ENCODE results near the gene TSPAN4. TPM values are rescaled to one million over a fixed set of nuclear protein-coding genes. Genes with fewer than 3 reads are reported as not detected.

The TSPAN4 gene
- total RNA-seq, 4 donors from 2014 or later, result 25.1 to 75.0 (median 32.4) TPM

- intact Hi-C loops (cut with DNase I; ENCODE audit: low total_unique reads), result no loop called here
- H3K27ac ChIP-seq, result peak overlapping the region; percentile 91 to 95 (median 94)
- in situ Hi-C loops (cut with MboI; ENCODE audit: low pct_ligation_motif_present in 1 of 4, low pct_unique_long_range_greater_than_20kb in 1 of 4, low sequenced_read_pairs in 3 of 4), result no loop called here
- no peak for TF ChIP-seq POLR2A (IDR thresholded peaks at IDR 0.05)
- TF ChIP-seq EP300 (IDR thresholded peaks at IDR 0.05; ENCODE audit: low read depth), result no peak
- no peak for TF ChIP-seq POLR2AphosphoS5 (IDR thresholded peaks at IDR 0.05)
- no peak for TF ChIP-seq CTCF (IDR thresholded peaks at IDR 0.05)
- no peaks in the 10 kb centered on the region for H3K9me3 ChIP-seq
- 62% methylated on average over 11 of the region's 11 CpGs; no CpG with 5 or more reads in 1 of the 2 donors for WGBS, 2 donors (ENCODE audit: low coverage in 1 of 2)
- no peak for DNase-seq
- peaks cover 48% of the 10 kb centered on the region for H3K27me3 ChIP-seq
- H3K4me1 ChIP-seq, result peaks cover 29 to 87% (median 80%) of the 10 kb centered on the region in 4 donors
- H3K36me3 ChIP-seq, result peaks cover 0 to 14% (median 0%) of the 10 kb centered on the region in 4 donors
- no peak overlapping the region for H3K4me3 ChIP-seq
These were observed 17.7 kb upstream of the TSPAN4 start for GRCh38 chr11:824942-825341.

DNA sequence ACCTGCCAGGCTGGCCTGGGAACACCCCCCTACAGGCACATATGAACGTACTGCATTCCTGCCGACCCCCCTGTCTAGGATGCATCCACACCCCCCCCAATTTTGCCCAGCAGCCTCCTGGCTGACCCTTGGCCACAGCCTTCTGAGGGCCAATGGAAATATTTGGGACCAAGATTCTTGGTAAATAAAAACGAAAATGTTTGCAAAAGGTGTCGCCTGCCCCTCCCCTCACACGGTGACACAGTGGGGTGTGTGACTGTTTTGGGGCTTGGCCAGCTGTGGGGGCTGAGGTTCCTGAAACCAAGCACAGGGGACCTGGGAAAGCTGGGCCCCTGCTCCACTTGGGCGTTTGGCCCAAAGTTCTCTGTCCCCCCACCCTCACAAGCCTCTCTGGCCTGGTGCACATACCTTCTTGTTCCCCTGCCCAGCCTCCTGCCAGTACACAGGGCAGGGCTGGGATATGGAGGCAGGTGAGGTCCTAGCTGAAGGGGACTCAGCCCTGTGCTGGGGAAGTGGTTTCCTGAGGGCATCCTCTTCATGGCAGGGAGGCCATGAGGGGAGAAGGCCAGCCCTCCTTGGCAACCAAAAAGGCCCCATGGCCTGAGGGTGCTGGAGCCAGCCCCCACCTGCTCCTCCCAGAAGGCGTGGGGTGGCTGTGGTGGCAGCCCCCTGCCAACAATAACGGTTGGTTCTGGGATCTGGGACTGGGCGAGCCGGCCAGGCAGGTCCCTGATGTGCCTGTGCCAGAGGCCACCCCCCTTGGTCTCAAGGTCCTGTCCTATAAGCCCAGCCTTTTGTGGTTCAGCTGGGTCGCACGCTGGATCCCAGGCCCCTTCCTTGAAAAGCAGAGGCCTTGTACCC lies 17.1 kb upstream of the TSPAN4 start:
- H3K27me3 ChIP-seq, result peaks cover 54% of the 10 kb centered on the region
- TF ChIP-seq POLR2A (IDR thresholded peaks at IDR 0.05) (peak; percentile 34), POLR2AphosphoS5 (IDR thresholded peaks at IDR 0.05) (peak in 1 of 3 donors; percentile 43), CTCF (IDR thresholded peaks at IDR 0.05) (no peak)
- peaks cover 0 to 14% (median 0%) of the 10 kb centered on the region in 4 donors for H3K36me3 ChIP-seq
- in situ Hi-C loops (cut with MboI; ENCODE audit: low pct_ligation_motif_present in 1 of 4, low pct_unique_long_range_greater_than_20kb in 1 of 4, low sequenced_read_pairs in 3 of 4) (no loop called here), intact Hi-C loops (cut with DNase I; ENCODE audit: low total_unique reads) (no loop called here)
- peak; percentile 72 for DNase-seq
- WGBS, 2 donors (ENCODE audit: low coverage in 1 of 2), result 56% methylated on average over 10 of the region's 12 CpGs; no CpG with 5 or more reads in 1 of the 2 donors
- peak overlapping the region in 2 of 4 donors; percentile 50 to 64 for H3K4me3 ChIP-seq
- H3K4me1 ChIP-seq, result peaks cover 34 to 87% (median 83%) of the 10 kb centered on the region in 4 donors
- H3K27ac ChIP-seq, result peak overlapping the region; percentile 91 to 95 (median 94)
- H3K9me3 ChIP-seq, result no peaks in the 10 kb centered on the region

DNA sequence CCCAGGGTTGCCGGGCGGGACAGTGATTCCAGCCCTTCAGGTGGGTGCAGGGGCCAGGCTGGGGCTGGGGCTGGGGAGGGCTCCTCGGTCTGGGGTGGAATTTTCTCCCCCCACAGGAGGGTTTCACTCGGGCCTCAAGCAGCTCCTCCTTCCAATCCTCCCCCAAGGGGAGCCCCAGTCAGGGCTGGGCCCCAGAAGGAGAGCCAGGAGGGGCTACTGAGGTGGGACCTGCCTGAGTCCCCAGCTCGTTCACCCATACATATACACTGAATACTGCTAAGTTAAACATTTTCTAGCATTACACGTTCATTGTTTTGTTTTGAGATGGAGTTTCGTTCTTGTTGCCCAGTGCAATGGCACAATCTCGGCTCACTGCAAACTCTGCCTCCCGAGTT lies 16.4 kb upstream of the TSPAN4 start:
- H3K4me3 ChIP-seq, result peak overlapping the region in 2 of 4 donors; percentile 50 to 64
- WGBS, 2 donors (ENCODE audit: low coverage in 1 of 2), result 43% methylated on average over 6 of the region's 9 CpGs; no CpG with 5 or more reads in 1 of the 2 donors

More for the DNA sequence above, 16.4 kb upstream of the TSPAN4 start:
- Histone ChIP-seq H3K9me3 (no peaks in the 10 kb centered on the region), H3K27ac (peak overlapping the region; percentile 91 to 95 (median 94)), H3K4me1 (peaks cover 32 to 87% (median 82%) of the 10 kb centered on the region in 4 donors), H3K27me3 (peaks cover 60% of the 10 kb centered on the region), H3K36me3 (peaks cover 0 to 14% (median 0%) of the 10 kb centered on the region in 4 donors)
- intact Hi-C loops (cut with DNase I; ENCODE audit: low total_unique reads) (no loop called here), in situ Hi-C loops (cut with MboI; ENCODE audit: low pct_ligation_motif_present in 1 of 4, low pct_unique_long_range_greater_than_20kb in 1 of 4, low sequenced_read_pairs in 3 of 4) (no loop called here)
- no peak for DNase-seq
- TF ChIP-seq POLR2A (IDR thresholded peaks at IDR 0.05), result no peak
- no peak for TF ChIP-seq POLR2AphosphoS5 (IDR thresholded peaks at IDR 0.05)
- no peak for TF ChIP-seq EP300 (IDR thresholded peaks at IDR 0.05; ENCODE audit: low read depth)
- no peak for TF ChIP-seq CTCF (IDR thresholded peaks at IDR 0.05)
